ENCODE data around the gene MRPL47.

DNA sequence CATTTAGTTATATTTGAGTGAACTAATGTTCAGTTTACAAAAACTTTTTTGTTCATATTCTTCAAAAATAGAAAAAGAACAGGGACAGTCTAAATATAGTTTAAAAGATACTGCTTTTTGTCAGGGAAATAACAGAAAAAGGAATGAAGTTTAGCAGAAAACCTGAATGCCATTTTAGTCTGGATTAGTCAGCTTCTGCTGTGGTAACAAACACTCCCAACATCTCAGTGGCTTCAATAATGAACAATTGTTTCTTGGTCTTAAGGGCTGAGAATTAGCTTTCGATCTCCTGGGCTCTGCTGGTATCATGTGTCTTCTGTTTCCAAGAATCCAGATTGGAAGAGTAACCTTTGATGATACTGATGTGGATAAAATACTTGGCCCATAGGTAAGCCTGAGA, 36.0 kb upstream of the MRPL47 start:
- TF ChIP-seq, protein P1, sequence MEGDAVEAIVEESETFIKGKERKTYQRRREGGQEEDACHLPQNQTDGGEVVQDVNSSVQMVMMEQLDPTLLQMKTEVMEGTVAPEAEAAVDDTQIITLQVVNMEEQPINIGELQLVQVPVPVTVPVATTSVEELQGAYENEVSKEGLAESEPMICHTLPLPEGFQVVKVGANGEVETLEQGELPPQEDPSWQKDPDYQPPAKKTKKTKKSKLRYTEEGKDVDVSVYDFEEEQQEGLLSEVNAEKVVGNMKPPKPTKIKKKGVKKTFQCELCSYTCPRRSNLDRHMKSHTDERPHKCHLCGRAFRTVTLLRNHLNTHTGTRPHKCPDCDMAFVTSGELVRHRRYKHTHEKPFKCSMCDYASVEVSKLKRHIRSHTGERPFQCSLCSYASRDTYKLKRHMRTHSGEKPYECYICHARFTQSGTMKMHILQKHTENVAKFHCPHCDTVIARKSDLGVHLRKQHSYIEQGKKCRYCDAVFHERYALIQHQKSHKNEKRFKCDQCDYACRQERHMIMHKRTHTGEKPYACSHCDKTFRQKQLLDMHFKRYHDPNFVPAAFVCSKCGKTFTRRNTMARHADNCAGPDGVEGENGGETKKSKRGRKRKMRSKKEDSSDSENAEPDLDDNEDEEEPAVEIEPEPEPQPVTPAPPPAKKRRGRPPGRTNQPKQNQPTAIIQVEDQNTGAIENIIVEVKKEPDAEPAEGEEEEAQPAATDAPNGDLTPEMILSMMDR (conservative IDR thresholded peaks at IDR 0.05 in 1 of 2, IDR thresholded peaks at IDR 0.05 in 1 of 2; ENCODE audit: low read depth in 1 of 2, low read length in 2 of 2), result no peak
- TF ChIP-seq EZH2 (IDR thresholded peaks at IDR 0.05; ENCODE audit: low read length, missing control alignments), result no peak
